A549 (cell line): ENCODE measurements around the gene HEG1. TPM values are rescaled to one million over a fixed set of nuclear protein-coding genes. Genes with fewer than 3 reads are reported as not detected.

Source experiments
- ATAC-seq, 2 experiments: fragments of 200-7000 bp in 1 of 2; fragments of >200 bp in 1 of 2; cut with Nextera tagmentation in 1 of 2; cut with Tn5 transposase in 1 of 2; 3 replicates each; pipeline versions ENCODE4 v1.8.0 to v1.9.1; 2018 to 2020; ENCODE audit warnings: mild to moderate bottlenecking in 1 of 2, moderate library complexity in 1 of 2
- CTCF ChIA-PET: fragments of 300-600 bp; sonication (Branson Sonifier 250); formaldehyde crosslinking; extraction: SDS; loops from one replicate; lab custom pipeline; 2021; ENCODE audit warnings: antibody characterized with exemption, inconsistent platforms; lab: Yijun Ruan, JAX
- POLR2A ChIA-PET: fragments of 350-600 bp; formaldehyde crosslinking; extraction: SDS; loops from one replicate; lab custom pipeline; 2021; ENCODE audit warnings: antibody characterized with exemption, inconsistent platforms; lab: Yijun Ruan, JAX
- DNase-seq, 2 experiments: peaks; one replicate each; pipeline versions ENCODE4 v3.0.0 to v3.0.0-alpha.2; 2011 to 2016; ENCODE audit warnings: low read depth in 1 of 2, low spot score in 1 of 2
- FAIRE-seq: peaks from 2 replicates; lab custom pipeline; 2011; peaks lifted over from hg19 to GRCh38; lab: Jason Lieb, UNC
- H3K27ac ChIP-seq, 2 experiments: fragments of >200 bp; sonication (Bioruptor Twin); formaldehyde crosslinking; 3 replicates each; pipeline ENCODE4 v1.5.1; 2016 to 2017
- H3K4me1 ChIP-seq: fragments of >200 bp; sonication (Bioruptor Twin); formaldehyde crosslinking; 3 replicates; pipeline ENCODE4 v1.6.1; 2016
- H3K4me2 ChIP-seq: fragments of >200 bp; sonication (Bioruptor Twin); formaldehyde crosslinking; 3 replicates; pipeline ENCODE4 v1.6.1; 2016
- H3K4me3 ChIP-seq: fragments of >200 bp; sonication (Bioruptor Twin); formaldehyde crosslinking; 3 replicates; pipeline ENCODE4 v1.5.1; 2016
- H3K9me3 ChIP-seq: fragments of >200 bp; sonication (Bioruptor Twin); formaldehyde crosslinking; 3 replicates; pipeline ENCODE4 v1.6.1; 2016
- BHLHE40 ChIP-seq: IDR thresholded peaks from 2 replicates; pipeline ENCODE4 v1.6.1; 2012; ENCODE audit warnings: low read depth, low read length, inconsistent platforms
- CEBPB ChIP-seq, 2 experiments: fragments of >200 bp in 1 of 2; sonication (Bioruptor Twin) in 1 of 2; formaldehyde crosslinking in 1 of 2; IDR thresholded peaks; 2 replicates each; pipeline ENCODE4 v1.6.1; 2012 to 2016
- CHD4 ChIP-seq: fragments of 200-600 bp; sonication (generic); IDR thresholded peaks from 2 replicates; pipeline ENCODE4 v1.6.1; 2016; ENCODE audit warnings: antibody characterized with exemption, mild to moderate bottlenecking, borderline replicate concordance
- EHF ChIP-seq: fragments of 250-450 bp; sonication (Bioruptor Pico); IDR thresholded peaks from 2 replicates; pipeline ENCODE4 v1.5.0; 2020; ENCODE audit warnings: mild to moderate bottlenecking
- EHMT2 ChIP-seq: fragments of 200-600 bp; sonication (generic); IDR thresholded peaks from 2 replicates; pipeline ENCODE4 v1.6.1; 2016; ENCODE audit warnings: antibody characterized with exemption, low read depth, mild to moderate bottlenecking, moderate library complexity
- ESRRA ChIP-seq: fragments of 150-350 bp; IDR thresholded peaks from 2 replicates; pipeline ENCODE4 v1.6.1; 2014; ENCODE audit warnings: mild to moderate bottlenecking, low read length, borderline replicate concordance
- FOSB ChIP-seq: fragments of 250-450 bp; sonication (Bioruptor Pico); IDR thresholded peaks from 2 replicates; pipeline ENCODE4 v1.5.0; 2020; ENCODE audit warnings: mild to moderate bottlenecking, moderate library complexity
- FOSL2 ChIP-seq, 2 experiments: fragments of 450-650 bp in 1 of 2; fragments of >200 bp in 1 of 2; sonication (Bioruptor Twin) in 1 of 2; formaldehyde crosslinking; IDR thresholded peaks; 2 replicates each; pipeline versions ENCODE4 v1.5.0 to v1.6.1; 2016 to 2020; ENCODE audit warnings: mild to moderate bottlenecking in 1 of 2, moderate library complexity in 1 of 2
- GATA3 ChIP-seq: IDR thresholded peaks from 2 replicates; pipeline ENCODE4 v1.6.1; 2012; ENCODE audit warnings: borderline replicate concordance
- HDAC2 ChIP-seq: fragments of 200-600 bp; sonication (generic); IDR thresholded peaks from 2 replicates; pipeline ENCODE4 v1.6.1; 2016
- HEYL ChIP-seq: fragments of 250-450 bp; sonication (Bioruptor Pico); IDR thresholded peaks from 2 replicates; pipeline ENCODE4 v1.8.0; 2021; ENCODE audit warnings: mild to moderate bottlenecking, moderate library complexity
- HOXA7 ChIP-seq: fragments of 250-450 bp; sonication (Bioruptor Pico); IDR thresholded peaks from 2 replicates; pipeline ENCODE4 v1.5.0; 2020; ENCODE audit warnings: mild to moderate bottlenecking, moderate library complexity
- HOXB13 ChIP-seq: fragments of 250-450 bp; sonication (Bioruptor Pico); IDR thresholded peaks from 2 replicates; pipeline ENCODE4 v1.5.0; 2020; ENCODE audit warnings: low read depth, mild to moderate bottlenecking, moderate library complexity
- HOXB5 ChIP-seq: fragments of 250-450 bp; sonication (Bioruptor Pico); IDR thresholded peaks from 2 replicates; pipeline ENCODE4 v1.5.0; 2020; ENCODE audit warnings: mild to moderate bottlenecking, moderate library complexity
- KDM1A ChIP-seq: fragments of 200-600 bp; sonication (generic); IDR thresholded peaks from 2 replicates; pipeline ENCODE4 v1.6.1; 2016; ENCODE audit warnings: low read depth, mild to moderate bottlenecking
- MAZ ChIP-seq: fragments of 150-350 bp; IDR thresholded peaks from 2 replicates; pipeline ENCODE4 v1.6.1; 2014; ENCODE audit warnings: antibody characterized with exemption, low read depth, low read length, borderline replicate concordance
- NR3C1 ChIP-seq: fragments of >200 bp; sonication (Bioruptor Twin); formaldehyde crosslinking; IDR thresholded peaks from 3 replicates; pipeline ENCODE4 v1.6.1; 2017
- POLR2A ChIP-seq: IDR thresholded peaks from 2 replicates; pipeline ENCODE4 v1.6.1; 2012; ENCODE audit warnings: mild to moderate bottlenecking, low read length
- RAD21 ChIP-seq, 2 experiments: fragments of >200 bp in 1 of 2; sonication (Bioruptor Twin) in 1 of 2; formaldehyde crosslinking in 1 of 2; IDR thresholded peaks in 1 of 2; conservative IDR thresholded peaks in 1 of 2; 2 replicates in 1 of 2; 3 replicates in 1 of 2; pipeline ENCODE4 v1.6.1; 2012 to 2018; ENCODE audit warnings: inconsistent platforms in 1 of 2
- RCOR1 ChIP-seq: fragments of 150-350 bp; IDR thresholded peaks from 2 replicates; pipeline ENCODE4 v1.6.1; 2014; ENCODE audit warnings: antibody characterized with exemption, low read length, low read depth
- RFX5 ChIP-seq: fragments of 450-650 bp; IDR thresholded peaks from 2 replicates; pipeline ENCODE4 v1.7.1; 2014; ENCODE audit warnings: antibody characterized with exemption, mild to moderate bottlenecking, moderate library complexity
- RNF2 ChIP-seq: fragments of 200-600 bp; sonication (generic); IDR thresholded peaks from 2 replicates; pipeline ENCODE4 v1.6.1; 2016; ENCODE audit warnings: low read depth, mild to moderate bottlenecking, antibody characterized with exemption, moderate library complexity, borderline replicate concordance
- ZC3H11A ChIP-seq: fragments of 450-650 bp; IDR thresholded peaks from 2 replicates; pipeline ENCODE4 v1.6.1; 2014; ENCODE audit warnings: antibody characterized with exemption, mild to moderate bottlenecking
- ZFP36 ChIP-seq: fragments of 450-650 bp; IDR thresholded peaks from 2 replicates; pipeline ENCODE4 v1.6.1; 2014; ENCODE audit warnings: borderline replicate concordance; ENCODE audit not compliant: partially characterized antibody
- WGBS: methylation state at CpG from one replicate; pipeline ENCODE4 v1.1.6; 2017; ENCODE audit errors: missing lambda C conversion rate; 5-methylcytosine and 5-hydroxymethylcytosine counted together
- polyA plus RNA-seq, 4 experiments: library from polyadenylated mRNA; depleted of rRNA in 3 of 4; stranded (reverse); fragments of >200 nt; fragmentation: RNase III in 1 of 4; extraction: RNeasy Plus Mini Kit Qiagen cat#74134 plus additional on column Dnase treatment in 1 of 4; gene quantifications; 2 replicates in 3 of 4; 3 replicates in 1 of 4; pipeline ENCODE4 v1.2.3, GENCODE V29; 2011 to 2017
- TF ChIP-seq, protein P1 (sequence below): fragments of 150-350 bp; IDR thresholded peaks from 2 replicates; pipeline ENCODE4 v1.6.1; 2014; ENCODE audit warnings: low read depth, mild to moderate bottlenecking, low read length
- TF ChIP-seq, protein P2 (sequence below): IDR thresholded peaks from 2 replicates; pipeline ENCODE4 v1.6.1; 2012
- TF ChIP-seq, protein P3 (sequence below): fragments of >200 bp; sonication (Bioruptor Twin); formaldehyde crosslinking; IDR thresholded peaks from 2 replicates; pipeline ENCODE4 v1.6.1; 2016
- TF ChIP-seq, protein P4 (sequence below): fragments of >200 bp; sonication (Bioruptor Twin); formaldehyde crosslinking; IDR thresholded peaks from 3 replicates; pipeline ENCODE4 v1.6.1; 2016

Gene HEG1
- polyA plus RNA-seq, 2 of the 4 experiments (the other 2 are of a cell fraction), result 5.4 to 5.6 TPM

DNA sequence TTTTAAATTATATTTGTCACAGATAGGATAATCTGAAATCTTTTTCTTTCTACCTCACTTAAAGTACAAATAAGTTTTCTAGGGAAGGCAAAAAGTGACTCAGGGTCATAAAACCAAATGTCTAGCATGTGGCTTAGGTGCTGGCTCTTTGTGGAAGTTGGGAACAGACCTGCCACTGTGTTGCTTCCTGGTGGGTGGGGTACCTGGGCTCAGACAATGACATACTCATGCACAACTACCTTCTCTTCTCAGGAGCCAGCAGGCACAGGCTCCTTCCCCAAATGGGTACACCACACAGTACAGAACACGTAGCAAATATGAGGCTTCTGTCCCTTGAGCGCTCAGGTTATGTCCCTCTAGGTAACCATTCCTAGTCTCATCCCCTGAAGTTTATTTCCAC, 81.1 kb downstream of the HEG1 start:
- Histone ChIP-seq H3K4me1 (peaks cover 7% of the 10 kb centered on the region), H3K4me3 (no peak overlapping the region), H3K27ac (no peak overlapping the region), H3K9me3 (no peaks in the 10 kb centered on the region), H3K4me2 (no peak overlapping the region)
- CTCF ChIA-PET, result no interaction called here
- 87% methylated on average over 2 of the region's 2 CpGs for WGBS
- POLR2A ChIA-PET, result no interaction called here
- ATAC-seq, result no peak
- no peak for FAIRE-seq
- no peak for DNase-seq
- TF ChIP-seq HEYL (CRISPR knock-in tag) (no peak), POLR2A (no peak), CHD4 (no peak), NR3C1 (no peak), EHF (CRISPR knock-in tag) (no peak), ZFP36 (no peak), HOXB5 (no peak), EHMT2 (no peak), FOSL2 (IDR thresholded peaks at IDR 0.05) (no peak), FOSL2 (CRISPR knock-in tag; IDR thresholded peaks at IDR 0.05) (no peak), MAZ (no peak), HOXB13 (CRISPR knock-in tag) (no peak), RCOR1 (no peak), ZC3H11A (no peak), CEBPB (IDR thresholded peaks at IDR 0.05) (no peak), FOSB (CRISPR knock-in tag) (no peak), RAD21 (conservative IDR thresholded peaks at IDR 0.05 in 1 of 2, IDR thresholded peaks at IDR 0.05 in 1 of 2) (no peak), ESRRA (no peak), KDM1A (no peak)
- TF ChIP-seq, protein P1, sequence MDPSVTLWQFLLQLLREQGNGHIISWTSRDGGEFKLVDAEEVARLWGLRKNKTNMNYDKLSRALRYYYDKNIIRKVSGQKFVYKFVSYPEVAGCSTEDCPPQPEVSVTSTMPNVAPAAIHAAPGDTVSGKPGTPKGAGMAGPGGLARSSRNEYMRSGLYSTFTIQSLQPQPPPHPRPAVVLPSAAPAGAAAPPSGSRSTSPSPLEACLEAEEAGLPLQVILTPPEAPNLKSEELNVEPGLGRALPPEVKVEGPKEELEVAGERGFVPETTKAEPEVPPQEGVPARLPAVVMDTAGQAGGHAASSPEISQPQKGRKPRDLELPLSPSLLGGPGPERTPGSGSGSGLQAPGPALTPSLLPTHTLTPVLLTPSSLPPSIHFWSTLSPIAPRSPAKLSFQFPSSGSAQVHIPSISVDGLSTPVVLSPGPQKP, result no peak

DNA sequence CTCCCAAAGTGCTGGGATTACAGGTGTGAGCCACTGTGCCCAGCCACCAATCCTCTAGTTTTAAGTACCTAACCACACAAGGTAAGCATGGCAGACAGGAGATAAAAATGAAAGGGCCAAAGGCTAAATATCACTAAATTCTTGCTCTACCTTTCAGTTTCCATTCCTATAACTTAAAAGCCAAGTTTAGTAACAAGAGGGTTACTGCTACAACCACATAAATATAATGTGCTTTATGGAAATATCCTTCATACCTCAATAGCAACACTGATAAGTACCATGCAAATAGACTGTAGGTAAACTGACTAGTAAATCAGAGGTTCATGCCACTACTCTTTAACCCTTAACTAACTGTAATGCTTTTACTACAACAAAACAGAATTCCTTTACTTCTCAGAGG, 82.5 kb downstream of the HEG1 start:
- ChIA-PET CTCF (interaction anchor here (0.6 to 1.2 kb wide), 2 partner anchors 22 to 71 kb away, joined by 3 to 4 read pairs; no protein-coding TSS in a partner anchor), POLR2A (no interaction called here)
- Histone ChIP-seq H3K27ac (no peak overlapping the region), H3K9me3 (no peaks in the 10 kb centered on the region), H3K4me2 (no peak overlapping the region), H3K4me3 (no peak overlapping the region), H3K4me1 (peaks cover 7% of the 10 kb centered on the region)
- FAIRE-seq (no peak), ATAC-seq (no peak), DNase-seq (no peak)
- TF ChIP-seq FOSL2 (IDR thresholded peaks at IDR 0.05) (no peak), FOSL2 (CRISPR knock-in tag; IDR thresholded peaks at IDR 0.05) (no peak), RFX5 (no peak), HOXA7 (CRISPR knock-in tag) (no peak), GATA3 (no peak), RNF2 (no peak), POLR2A (no peak), HDAC2 (no peak), HOXB13 (CRISPR knock-in tag) (no peak), FOSB (CRISPR knock-in tag) (no peak), CEBPB (IDR thresholded peaks at IDR 0.05) (no peak), BHLHE40 (no peak), ZC3H11A (no peak)
- TF ChIP-seq, protein P2, sequence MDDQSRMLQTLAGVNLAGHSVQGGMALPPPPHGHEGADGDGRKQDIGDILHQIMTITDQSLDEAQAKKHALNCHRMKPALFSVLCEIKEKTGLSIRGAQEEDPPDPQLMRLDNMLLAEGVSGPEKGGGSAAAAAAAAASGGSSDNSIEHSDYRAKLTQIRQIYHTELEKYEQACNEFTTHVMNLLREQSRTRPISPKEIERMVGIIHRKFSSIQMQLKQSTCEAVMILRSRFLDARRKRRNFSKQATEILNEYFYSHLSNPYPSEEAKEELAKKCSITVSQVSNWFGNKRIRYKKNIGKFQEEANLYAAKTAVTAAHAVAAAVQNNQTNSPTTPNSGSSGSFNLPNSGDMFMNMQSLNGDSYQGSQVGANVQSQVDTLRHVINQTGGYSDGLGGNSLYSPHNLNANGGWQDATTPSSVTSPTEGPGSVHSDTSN, result no peak
- TF ChIP-seq, protein P1, result no peak
- TF ChIP-seq, protein P3, sequence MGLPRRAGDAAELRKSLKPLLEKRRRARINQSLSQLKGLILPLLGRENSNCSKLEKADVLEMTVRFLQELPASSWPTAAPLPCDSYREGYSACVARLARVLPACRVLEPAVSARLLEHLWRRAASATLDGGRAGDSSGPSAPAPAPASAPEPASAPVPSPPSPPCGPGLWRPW, result no peak
- TF ChIP-seq, protein P4, sequence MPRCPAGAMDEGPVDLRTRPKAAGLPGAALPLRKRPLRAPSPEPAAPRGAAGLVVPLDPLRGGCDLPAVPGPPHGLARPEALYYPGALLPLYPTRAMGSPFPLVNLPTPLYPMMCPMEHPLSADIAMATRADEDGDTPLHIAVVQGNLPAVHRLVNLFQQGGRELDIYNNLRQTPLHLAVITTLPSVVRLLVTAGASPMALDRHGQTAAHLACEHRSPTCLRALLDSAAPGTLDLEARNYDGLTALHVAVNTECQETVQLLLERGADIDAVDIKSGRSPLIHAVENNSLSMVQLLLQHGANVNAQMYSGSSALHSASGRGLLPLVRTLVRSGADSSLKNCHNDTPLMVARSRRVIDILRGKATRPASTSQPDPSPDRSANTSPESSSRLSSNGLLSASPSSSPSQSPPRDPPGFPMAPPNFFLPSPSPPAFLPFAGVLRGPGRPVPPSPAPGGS, result no peak
